HG03060 (cell line): ENCODE data around the gene DLAT.
A peak's percentile ranks its signal among the peaks of the same experiment; 100 is the strongest.
"Not testable (repeated sequence)": the region's sequence is repeated elsewhere in the genome, so short reads cannot be mapped to it uniquely, and the experiment has no call there.

ENCODE experiments used
- ATAC-seq: cut with Tn5 transposase; IDR thresholded peaks from one replicate; pipeline ENCODE4 v1.9.1; 2021; ENCODE audit warnings: low read depth, moderate number of reproducible peaks; ENCODE audit not compliant: unreplicated experiment

The DLAT gene

DNA sequence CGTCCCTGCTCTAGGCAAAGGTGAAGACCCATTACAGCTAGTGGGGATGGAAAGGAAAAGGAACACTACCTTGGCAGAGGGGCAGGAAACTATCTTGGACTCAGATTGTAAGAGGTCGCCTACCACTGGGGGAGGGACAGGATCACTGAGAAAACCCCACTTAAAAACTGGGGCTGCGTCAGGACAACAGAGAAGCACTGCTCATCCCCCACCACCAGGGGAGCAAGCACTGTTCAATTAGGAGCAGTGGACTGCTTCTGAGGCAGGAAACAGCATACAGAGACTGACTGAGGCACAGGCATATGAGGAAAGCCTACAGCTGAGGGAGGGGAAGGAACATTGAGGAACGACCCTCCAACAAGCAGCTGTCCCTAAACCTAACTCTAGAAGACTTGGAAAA is 20.8 kb upstream of the DLAT start:
- peak; percentile 57 for ATAC-seq

DNA sequence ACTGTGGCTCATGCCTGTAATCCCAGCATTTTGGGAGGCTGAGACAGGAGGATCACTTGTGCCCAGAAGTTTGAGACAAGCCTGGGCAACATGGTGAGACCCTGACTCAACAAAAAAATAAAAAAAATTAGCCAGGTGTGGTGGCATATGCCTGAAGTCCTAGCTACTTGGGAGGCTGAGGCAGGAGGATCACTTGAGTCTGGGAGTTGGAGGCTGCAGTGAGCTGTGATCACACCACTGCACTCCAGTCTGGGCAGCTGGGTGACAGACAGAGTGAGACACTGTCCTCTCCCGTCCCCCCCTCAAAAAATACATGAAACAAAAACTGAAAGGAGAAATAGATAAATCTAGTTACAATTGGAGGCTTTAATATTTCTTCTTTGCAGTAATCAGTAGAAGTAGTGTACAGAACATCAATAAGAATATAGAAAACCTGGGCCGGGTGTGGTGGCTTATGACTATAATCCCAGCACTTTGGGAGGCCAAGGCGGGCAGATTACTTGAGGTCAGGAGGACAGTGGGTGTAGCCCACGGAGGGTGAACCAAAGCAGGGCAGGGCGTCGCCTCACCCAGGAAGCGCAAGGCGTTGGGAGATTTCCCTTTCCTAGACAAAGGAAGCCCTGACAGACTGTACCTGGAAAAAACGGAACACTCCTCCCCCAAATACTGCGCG is 19.6 kb upstream of the DLAT start:
- ATAC-seq, result no peak

DNA sequence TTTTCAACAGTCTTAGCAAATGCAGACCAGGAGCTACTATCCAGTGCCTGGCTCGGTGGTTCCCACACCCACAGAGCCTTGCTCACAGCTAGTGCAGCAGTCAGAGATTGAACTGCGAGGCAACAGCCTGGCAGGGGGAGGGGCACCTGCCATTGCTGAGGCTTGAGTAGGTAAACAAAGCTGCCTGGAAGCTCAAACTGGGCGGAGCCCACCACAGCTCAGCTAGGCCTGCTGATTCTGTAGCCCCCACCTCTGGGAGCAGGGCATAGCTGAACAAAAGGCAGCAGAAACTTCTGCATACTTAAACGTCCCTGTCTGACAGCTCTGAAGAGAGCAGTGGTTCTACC is 19.1 kb upstream of the DLAT start:
- ATAC-seq, result not testable (repeated sequence)

DNA sequence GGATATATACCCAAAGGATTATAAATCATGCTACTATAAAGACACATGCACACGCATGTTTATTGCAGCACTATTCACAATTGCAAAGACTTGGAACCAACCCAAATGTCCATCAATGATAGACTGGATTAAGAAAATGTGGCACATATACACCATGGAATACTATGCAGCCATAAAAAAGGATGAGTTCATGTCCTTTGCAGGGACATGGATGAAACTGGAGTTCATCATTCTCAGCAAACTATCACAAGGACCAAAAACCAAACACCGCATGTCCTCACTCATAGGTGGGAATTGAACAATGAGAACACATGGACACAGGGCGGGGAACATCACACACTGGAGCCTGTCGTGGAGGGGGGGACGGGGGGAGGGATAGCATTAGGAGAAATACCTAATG is 13.8 kb upstream of the DLAT start:
- not testable (repeated sequence) for ATAC-seq

DNA sequence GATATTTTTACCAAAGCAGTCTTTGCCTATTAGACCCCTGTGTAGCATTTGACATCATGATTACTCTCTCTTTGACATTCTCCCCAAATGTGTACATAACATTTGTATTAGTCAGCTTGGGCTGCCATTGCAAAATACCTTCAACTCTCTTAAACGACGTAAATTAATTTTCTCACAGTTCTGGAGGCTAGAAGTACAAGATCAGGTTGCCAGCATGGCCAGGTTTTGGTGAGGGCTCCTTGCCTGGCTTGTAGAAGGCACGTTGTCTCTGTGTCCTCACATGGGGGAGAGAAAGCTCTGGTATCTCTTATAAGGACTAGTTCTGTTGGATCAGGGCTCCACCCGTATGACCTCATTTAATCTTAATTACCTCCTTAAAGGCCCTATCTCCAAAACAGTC is 12.3 kb upstream of the DLAT start:
- ATAC-seq, result no peak

DNA sequence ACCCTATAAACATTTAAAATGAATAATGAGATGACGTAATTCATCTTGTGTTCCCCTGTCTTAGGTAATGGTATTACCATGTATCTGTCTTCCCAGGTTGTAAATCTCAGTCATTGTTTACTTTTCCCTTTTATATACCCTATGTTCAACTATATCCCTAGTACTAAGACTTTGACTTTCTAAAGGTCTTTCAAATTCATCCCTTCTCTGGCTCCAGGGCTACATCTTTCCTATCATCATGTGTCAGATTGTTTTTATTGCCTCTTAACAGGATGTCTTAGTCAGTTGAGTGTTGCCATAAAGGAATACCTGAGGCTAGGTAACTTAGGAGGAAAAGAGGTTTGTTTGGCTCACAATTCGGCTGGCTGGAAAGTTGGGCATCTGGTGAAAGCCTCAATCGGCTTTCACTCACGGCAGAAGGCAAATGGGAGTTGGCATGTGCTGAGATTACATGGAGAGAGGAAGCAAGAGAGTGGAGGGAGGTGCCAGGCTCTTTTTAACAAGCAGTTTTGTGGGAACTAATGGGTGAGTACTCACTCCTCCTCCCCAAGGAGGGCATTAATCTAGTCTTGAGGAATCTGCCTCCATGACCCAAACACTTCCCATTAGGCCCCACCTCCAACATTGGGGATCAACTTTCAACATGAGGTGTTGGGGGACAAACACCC is 11.6 kb upstream of the DLAT start:
- ATAC-seq, result no peak

DNA sequence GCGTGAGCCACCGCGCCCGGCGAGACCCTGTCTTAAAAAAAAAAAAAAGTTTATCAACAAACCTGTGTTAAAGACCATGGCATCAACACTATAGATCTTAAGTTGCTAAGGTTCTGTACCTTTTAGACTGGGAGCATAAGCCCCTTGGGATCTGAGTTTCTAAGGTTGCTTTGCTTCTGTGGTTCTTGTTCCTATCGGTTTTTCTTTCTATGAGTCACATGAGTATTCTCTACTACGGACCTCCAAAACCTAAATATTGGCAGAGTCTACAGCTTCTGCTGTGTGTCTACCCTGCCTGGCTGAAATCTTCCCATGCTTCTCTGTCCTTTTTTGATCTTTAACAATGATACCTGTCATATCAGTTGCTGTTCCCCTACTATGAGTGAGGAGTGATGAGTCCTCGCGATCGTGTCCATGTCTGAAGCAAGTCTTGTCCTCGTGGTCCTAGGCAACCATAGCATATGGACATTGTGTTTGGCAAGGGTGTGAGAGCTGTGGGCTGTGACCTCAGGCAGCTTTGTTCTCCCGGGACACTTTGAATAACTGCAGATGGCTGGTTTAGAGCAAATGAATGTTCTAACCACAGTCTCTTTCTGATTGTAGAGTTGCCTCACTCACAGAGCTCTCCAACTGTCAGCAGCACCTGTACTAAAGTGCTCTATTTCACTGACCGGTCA is 9.0 kb upstream of the DLAT start:
- ATAC-seq, result peak; percentile 77

DNA sequence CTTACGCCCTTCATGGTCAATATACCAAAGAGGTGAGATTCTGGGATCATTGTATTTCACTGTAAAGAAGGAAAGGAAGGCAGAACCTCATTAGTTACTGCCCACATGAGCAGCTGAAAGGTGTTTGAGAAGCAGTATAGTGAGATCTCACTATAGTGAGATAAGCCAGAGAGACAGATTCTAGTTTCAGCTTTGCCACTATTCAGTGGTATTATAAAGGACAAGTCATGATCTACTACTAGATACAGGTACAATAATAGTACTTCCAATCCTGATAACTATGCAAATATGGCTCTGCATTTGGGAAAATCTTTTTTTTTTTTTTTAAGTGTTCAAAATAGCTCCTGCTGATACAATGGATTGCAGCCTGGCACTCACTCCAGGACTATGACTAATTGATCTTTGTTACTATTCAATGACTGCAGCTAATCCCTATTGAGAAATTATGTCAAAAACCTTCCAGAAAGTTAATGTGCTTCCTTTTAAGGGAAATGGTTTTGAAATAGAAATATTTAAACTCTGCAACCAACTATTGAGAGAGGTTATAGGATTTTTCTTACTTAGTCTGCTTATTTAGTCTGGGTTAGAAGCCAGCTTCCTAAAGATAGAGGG is 8.3 kb upstream of the DLAT start:
- ATAC-seq, result peak; percentile 10

DNA sequence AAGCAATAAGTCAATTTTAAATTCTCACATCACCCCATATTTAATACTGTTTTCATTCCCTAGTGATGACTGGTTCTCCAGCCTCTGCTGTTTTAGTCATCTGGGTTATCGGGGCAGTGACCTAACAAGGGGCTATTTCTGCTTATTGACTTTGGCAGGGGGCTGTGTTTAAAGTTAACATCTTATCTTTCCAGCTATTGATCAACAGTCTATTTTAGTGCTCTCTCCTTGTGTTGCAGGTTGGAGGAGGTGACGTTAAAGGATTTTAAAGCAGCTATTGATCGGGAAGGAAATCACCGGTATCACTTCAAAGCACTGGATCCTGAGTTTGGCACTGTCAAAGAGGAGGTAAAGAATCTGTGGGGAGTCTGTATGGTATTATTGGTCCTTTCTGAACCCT is 7.7 kb upstream of the DLAT start:
- ATAC-seq, result no peak

DNA sequence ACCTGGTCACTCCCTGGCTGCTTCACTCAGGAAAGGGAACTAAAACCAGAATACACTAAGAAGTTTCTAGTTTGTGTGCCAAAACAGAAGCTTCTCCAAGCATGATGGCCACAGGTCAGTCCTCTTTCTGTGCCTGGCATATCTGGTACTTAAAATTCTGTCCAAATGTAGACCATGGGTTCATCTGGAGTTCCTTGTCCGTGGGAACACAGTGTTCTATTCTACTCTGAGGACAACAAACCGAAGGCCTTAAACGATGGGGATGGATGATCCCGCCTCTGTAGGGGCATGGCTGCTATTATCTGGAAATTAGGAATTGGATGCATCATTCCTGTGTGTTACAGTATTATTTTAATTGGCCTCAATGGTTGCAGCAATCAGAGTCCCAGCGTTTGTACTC is 6.1 kb upstream of the DLAT start:
- no peak for ATAC-seq

DNA sequence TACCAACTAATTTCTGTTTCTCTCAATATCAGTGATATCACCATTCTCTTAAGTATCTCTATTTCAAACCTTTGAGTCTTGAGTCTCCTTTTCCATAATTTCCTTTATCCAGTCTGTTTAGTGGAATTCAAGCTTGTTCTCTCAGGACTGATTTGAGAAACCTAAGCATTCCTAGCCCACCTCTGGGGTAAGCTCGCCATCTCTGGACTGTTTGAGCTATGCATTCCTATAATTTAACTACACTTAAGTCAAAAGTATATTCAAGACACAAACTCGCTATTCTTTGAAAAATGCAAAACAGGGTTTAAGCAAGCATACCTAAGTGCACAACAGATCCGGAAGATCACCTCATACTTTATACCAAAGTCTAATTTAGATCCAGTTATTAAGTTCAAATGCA is 2.1 kb upstream of the DLAT start:
- no peak for ATAC-seq

DNA sequence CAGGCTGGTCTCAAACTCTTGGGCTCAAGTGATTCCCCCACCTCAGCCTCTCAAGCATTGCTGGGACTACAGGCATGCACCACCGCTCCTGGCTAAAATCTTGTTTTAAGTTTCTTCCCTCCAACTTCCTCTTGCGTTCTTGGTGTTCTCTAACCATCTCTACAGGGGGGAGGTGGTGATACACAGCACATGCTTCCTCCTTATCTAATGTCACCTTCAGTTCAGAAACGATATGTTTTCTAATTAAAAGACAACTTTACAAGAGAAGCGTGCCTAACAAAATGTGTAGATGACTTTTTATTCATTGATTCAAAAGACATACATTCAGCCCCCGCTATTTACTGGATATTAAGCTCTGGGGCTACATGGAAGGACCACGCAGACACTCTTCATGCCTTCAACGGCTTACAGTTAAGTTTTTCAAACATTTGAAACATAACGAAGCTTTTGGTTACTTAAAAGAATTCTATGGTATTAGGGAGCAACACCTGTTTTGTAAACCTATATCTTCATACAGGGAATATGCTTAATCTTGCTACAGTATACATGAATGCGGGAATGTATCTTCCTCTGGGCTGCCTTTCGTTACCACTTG is 933 bp upstream of the DLAT start:
- ATAC-seq, result peak; percentile 30

DNA sequence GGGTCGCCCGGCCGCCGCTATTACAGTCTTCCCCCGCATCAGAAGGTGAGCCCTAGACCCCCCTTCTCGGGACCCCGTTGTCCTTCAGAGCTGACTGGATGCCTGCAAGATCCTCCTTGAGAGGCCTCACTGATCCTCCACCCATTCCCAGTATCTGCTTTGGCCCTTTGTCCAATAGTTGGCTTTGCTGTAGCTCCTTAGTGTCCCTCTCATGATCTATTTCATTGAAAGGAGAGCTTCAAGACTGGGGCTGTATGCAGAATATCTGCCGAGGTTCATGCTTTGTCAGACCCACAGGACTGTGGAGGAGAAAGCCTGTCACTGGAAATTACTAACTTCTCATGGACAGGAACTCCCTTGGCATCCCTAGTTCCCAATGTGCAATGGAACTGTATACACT is 499 bp downstream of the DLAT start:
- no peak for ATAC-seq

DNA sequence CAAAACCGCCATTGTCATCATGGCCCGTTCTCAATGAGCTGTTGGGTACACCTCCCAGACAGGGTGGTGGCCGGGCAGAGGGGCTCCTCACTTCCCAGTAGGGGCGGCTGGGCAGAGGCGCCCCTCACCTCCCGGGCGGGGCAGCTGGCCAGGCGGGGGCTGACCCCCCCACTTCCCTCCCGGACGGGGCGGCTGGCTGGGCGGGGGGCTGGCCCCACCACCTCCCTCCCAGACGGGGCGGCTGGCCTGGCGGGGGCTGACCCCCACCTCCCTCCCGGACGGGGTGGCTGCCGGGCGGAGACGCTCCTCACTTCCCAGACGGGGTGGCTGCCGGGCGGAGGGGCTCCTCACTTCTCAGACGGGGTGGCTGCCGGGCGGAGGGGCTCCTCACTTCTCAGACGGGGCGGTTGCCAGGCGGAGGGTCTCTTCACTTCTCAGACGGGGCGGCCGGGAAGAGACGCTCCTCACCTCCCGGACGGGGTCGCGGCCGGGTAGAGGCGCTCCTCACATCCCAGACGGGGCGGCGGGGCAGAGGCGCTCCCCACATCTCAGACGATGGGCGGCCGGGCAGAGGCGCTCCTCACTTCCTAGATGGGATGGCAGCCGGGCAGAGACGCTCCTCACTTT is 1.7 kb downstream of the DLAT start:
- not testable (repeated sequence) for ATAC-seq

DNA sequence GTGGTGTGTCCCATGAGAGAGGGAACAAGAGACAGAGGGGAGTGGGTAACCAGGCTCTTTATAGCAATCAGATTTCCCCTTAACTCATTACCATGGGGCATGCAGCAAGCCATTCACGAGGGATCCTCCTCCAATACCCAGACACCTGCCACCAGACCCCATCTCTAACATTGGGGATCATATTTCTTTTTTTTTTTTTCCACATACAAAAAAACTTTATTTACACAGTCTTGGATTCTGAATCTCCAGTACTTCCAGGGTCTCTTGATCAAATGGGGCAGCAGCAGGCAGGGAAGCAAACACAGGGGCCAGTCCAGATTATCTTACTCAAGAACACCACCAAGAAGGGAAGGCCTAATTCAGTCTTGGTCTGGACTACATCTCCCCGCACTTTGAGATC is 4.3 kb downstream of the DLAT start:
- ATAC-seq, result no peak

DNA sequence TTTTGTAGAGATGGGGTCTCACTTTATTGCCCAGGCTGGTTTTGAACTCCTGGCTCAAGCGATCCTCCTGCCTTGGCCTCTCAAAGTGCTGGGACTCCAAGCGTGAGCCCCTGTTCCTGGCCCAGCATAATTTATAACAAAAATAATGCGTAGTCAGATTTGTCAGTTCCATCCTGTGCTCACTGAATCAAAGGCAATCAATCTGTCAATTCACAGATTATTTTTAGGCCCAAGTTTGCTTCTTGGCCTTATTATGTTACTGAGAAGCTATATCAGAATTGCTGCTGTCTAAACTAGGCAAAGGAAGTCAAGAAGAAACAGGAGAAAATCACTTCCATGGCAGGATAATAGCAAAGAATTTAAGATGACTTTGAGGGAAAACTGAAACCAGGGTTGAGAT is 8.7 kb downstream of the DLAT start:
- no peak for ATAC-seq

DNA sequence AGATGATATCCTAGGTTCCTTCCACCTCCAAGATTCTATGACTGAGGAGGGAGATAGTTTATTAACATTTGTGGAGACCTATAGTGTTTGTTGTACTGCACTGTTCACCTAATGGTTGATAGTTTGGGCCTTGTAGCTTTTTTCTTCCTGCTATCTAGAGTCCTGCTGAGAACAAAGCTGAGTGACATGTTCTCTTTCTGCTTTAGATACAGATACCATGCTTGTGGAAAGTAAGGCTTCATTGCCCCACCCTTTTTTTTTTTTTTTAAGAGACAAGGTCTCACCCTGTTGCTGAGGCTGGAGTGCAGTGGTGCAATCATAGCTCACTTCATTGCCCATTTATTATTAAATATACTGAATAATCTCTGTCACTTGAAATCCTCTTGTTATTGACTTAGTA is 12.3 kb downstream of the DLAT start:
- ATAC-seq, result no peak

DNA sequence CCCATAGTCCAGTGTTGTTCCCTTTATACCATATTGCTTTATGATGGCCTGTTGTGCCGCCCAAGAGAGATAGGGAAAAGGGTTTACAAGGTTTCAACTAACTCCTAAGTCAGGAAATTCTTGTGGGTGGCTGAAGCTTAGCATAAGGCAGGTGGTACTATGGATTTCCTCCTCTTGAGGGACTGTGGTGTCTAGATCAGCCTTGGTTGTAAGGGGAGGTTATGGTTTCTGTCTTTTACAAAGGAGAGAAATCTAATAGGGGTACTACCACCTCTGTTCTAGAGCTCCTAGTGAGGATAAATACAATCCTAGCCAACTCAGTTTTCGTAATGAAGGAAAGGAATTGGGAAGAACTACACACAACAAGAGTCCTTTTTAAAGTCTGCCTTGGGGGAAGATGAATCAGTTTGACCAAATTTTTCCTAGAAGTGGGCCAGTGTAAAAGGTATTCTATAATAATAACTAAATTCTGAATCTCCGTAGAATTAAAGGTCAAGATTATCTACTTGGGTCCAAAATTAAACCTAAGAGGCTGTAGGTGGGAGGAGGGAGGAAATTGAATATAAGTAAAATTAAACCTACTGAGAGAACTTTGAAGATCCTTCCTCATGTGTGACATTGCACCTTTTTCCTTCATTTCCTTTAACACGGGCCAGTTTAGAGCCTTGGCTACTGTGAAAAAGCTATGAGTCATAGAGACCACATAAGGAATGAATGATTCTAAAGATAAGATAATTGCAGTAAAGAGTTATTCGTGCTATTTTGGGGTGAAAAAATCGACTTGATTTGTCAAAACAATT is 17.2 kb downstream of the DLAT start:
- no peak for ATAC-seq

DNA sequence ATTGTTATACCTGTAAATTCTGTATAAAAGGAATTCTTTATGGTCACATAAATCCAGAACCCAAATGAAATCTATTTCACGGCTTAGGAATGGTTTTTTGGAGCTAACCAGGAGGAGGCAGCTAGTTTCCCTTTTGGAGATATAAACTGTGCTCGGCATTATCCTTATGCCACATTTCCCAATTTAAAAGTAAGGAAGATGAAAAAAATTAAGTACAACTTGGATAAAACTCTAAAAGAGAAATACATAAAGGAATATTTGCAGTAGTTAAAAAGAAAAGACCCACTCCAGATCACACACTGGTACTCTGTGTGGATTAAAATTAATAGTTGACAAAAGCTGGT is 17.7 kb downstream of the DLAT start:
- ATAC-seq, result no peak

DNA sequence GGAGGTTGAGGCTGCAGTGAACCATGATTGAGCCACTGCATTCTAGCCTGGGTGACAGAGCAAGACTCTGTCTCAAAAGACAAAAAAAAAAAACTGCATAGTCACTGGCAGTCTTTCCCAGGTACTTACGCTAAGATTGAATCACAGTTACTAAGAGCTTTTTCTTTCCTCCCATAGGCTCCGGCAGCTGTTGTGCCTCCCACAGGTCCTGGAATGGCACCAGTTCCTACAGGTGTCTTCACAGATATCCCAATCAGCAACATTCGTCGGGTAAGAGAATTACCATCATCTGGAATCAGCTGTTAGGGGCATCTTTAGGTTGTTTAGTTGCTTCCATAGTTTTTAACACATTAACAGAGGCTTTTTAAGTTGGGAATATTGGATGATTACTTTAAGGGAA is 19.8 kb downstream of the DLAT start:
- ATAC-seq, result no peak
